ENCODE measurements around the gene NRP1. TPM values are rescaled to one million over a fixed set of nuclear protein-coding genes. Genes with fewer than 3 reads are reported as not detected.

Gene NRP1
- total and polyA plus RNA-seq, 2 of the 8 experiments (the other 6 are each of a cell fraction or from before 2014, with no cell fraction given), result 1.2 to 2.1 TPM

GRCh38 chr10:33352175-33352574, 17.7 kb upstream of the NRP1 start:
- Histone ChIP-seq H3K23me2 (ENCODE audit: low read depth, low read length) (no peaks in the 10 kb centered on the region), H3K4me2 (ENCODE audit: insufficient read depth in 1 of 2, low read depth in 2 of 2, low read length in 2 of 2) (no peak overlapping the region)
- CTCF ChIA-PET (ENCODE audit: partially characterized antibody), result interaction anchor here (0.5 kb wide), 1 partner anchor 123 kb away, joined by 3 read pairs; no protein-coding TSS in a partner anchor
- TF ChIP-seq ZNF274 (IDR thresholded peaks at IDR 0.05; ENCODE audit: borderline replicate concordance, extremely low read depth, low read length), result no peak
- no peak for TF ChIP-seq MAFK (IDR thresholded peaks at IDR 0.05; ENCODE audit: low read depth, low read length)
- no peak for TF ChIP-seq SIRT6 (IDR thresholded peaks at IDR 0.05; ENCODE audit: low read length)
- no peak for TF ChIP-seq CHD2 (IDR thresholded peaks at IDR 0.05; ENCODE audit: low read length)
- no peak for TF ChIP-seq EGR1 (IDR thresholded peaks at IDR 0.05; ENCODE audit: borderline replicate concordance, low read depth, low read length)
- TF ChIP-seq CEBPB (IDR thresholded peaks at IDR 0.05; ENCODE audit: low read depth, low read length), result no peak
- TF ChIP-seq RXRA (IDR thresholded peaks at IDR 0.05; ENCODE audit: insufficient read depth, low read depth, low read length), result no peak
- no peak for TF ChIP-seq EZH2 (IDR thresholded peaks at IDR 0.05; ENCODE audit: low read depth, low read length, severe bottlenecking)
- TF ChIP-seq ASH2L (IDR thresholded peaks at IDR 0.05; ENCODE audit: low read length), result no peak
- TF ChIP-seq RNF2 (IDR thresholded peaks at IDR 0.05; ENCODE audit: borderline replicate concordance, low read depth, low read length, missing control alignments, poor library complexity, severe bottlenecking), result no peak
- TF ChIP-seq RAD21 (IDR thresholded peaks at IDR 0.05 in 1 of 2, conservative IDR thresholded peaks at IDR 0.05 in 1 of 2; ENCODE audit: low read depth in 2 of 2, low read length in 2 of 2), result no peak
- TF ChIP-seq FOSL1 (IDR thresholded peaks at IDR 0.05; ENCODE audit: insufficient read depth, low read depth, low read length), result no peak
- TF ChIP-seq RFX5 (IDR thresholded peaks at IDR 0.05; ENCODE audit: borderline replicate concordance, low read depth, low read length), result no peak
- no peak for TF ChIP-seq TAF7 (optimal IDR thresholded peaks at IDR 0.05; ENCODE audit: borderline replicate concordance, low read depth, low read length)
- TF ChIP-seq POU5F1 (IDR thresholded peaks at IDR 0.05; ENCODE audit: low read depth, low read length), result no peak

More at GRCh38 chr10:33352175-33352574, 17.7 kb upstream of the NRP1 start:
- H2BK120ac ChIP-seq (replicated peaks; ENCODE audit: low read depth, low read length), result no peak overlapping the region
- no peaks in the 10 kb centered on the region for H3K9me3 ChIP-seq (ENCODE audit: insufficient read depth in 2 of 2, low read depth in 1 of 2, low read length in 1 of 2)
- no peak overlapping the region for H2BK15ac ChIP-seq (ENCODE audit: low read length)
- H2BK12ac ChIP-seq (ENCODE audit: low read depth, low read length), result no peak overlapping the region
- DNase-seq (ENCODE audit: low read depth in 1 of 2, low spot score in 2 of 2) (no peak), FAIRE-seq (no peak)
- no peak overlapping the region for H3K4me3 ChIP-seq (ENCODE audit: extremely low read depth in 1 of 4, insufficient read depth in 2 of 4, low read depth in 3 of 4, low read length in 4 of 4)
- no peak overlapping the region for H2AK5ac ChIP-seq (ENCODE audit: low read depth, low read length)
- no peaks in the 10 kb centered on the region for H3K79me1 ChIP-seq (ENCODE audit: low read depth, low read length)
- 91% methylated on average over 3 of the region's 3 CpGs; no CpG with 5 or more reads in 1 of the 2 experiments for WGBS, 2 experiments (ENCODE audit: extremely low coverage in 1 of 2, insufficient coverage in 1 of 2, insufficient read length in 1 of 2, insufficient replicate concordance in 2 of 2, low coverage in 1 of 2, low lambda C conversion rate in 2 of 2, missing lambda C conversion rate in 1 of 2)
- H3K18ac ChIP-seq (ENCODE audit: extremely low read depth, low read length), result no peak overlapping the region
- H3K27me3 ChIP-seq (replicated peaks in 1 of 4; ENCODE audit: control insufficient read depth in 3 of 4, extremely low read depth in 1 of 4, insufficient read depth in 3 of 4, low read length in 3 of 4), result no peaks in the 10 kb centered on the region
- H3K14ac ChIP-seq (ENCODE audit: insufficient read length), result no peak overlapping the region
- no peak overlapping the region for H3K23ac ChIP-seq (ENCODE audit: insufficient read length)
- H4K5ac ChIP-seq (ENCODE audit: insufficient read length, low read depth, low read length), result no peak overlapping the region
- POLR2A ChIA-PET (ENCODE audit: partially characterized antibody), result no interaction called here
- no peaks in the 10 kb centered on the region for H3K36me3 ChIP-seq (ENCODE audit: control insufficient read depth in 2 of 4, insufficient read depth in 4 of 4, low read length in 3 of 4)
- H4K20me1 ChIP-seq (replicated peaks in 1 of 2; ENCODE audit: control insufficient read depth in 1 of 2, insufficient read depth in 2 of 2, low read length in 2 of 2), result no peaks in the 10 kb centered on the region
- H4K8ac ChIP-seq (ENCODE audit: extremely low read depth, insufficient read depth, low read length), result no peak overlapping the region
- no peaks in the 10 kb centered on the region for H3K4me1 ChIP-seq (replicated peaks in 1 of 4; ENCODE audit: control insufficient read depth in 3 of 4, insufficient read depth in 4 of 4, low read length in 3 of 4)
- H3K9ac ChIP-seq (replicated peaks in 1 of 4; ENCODE audit: extremely low read depth in 1 of 4, low read depth in 3 of 4, low read length in 3 of 4), result no peak overlapping the region
- H4K91ac ChIP-seq (replicated peaks; ENCODE audit: insufficient read length, low read length), result no peak overlapping the region
- H3K79me2 ChIP-seq (ENCODE audit: control insufficient read depth in 1 of 2, insufficient read depth in 2 of 2, low read length in 2 of 2), result no peaks in the 10 kb centered on the region
- no peak overlapping the region for H3K4ac ChIP-seq (replicated peaks; ENCODE audit: insufficient read length, low read depth, low read length)
- no peak overlapping the region for H2AFZ ChIP-seq (ENCODE audit: low read length)
- no peak overlapping the region for H2BK5ac ChIP-seq (ENCODE audit: low read depth, low read length)
- no peak overlapping the region for H3K27ac ChIP-seq (ENCODE audit: low read depth, low read length)
- H3K56ac ChIP-seq (replicated peaks; ENCODE audit: insufficient read length, low read depth, low read length), result no peak overlapping the region
- H2BK20ac ChIP-seq (ENCODE audit: low read length), result no peak overlapping the region
